Measurements from ENCODE around the gene VAV1. TPM values are rescaled to one million over a fixed set of nuclear protein-coding genes. Genes with fewer than 3 reads are reported as not detected.

VAV1 gene
- total and polyA plus RNA-seq, 2 experiments from 2014 or later = 0.82 to 1.8 TPM

DNA sequence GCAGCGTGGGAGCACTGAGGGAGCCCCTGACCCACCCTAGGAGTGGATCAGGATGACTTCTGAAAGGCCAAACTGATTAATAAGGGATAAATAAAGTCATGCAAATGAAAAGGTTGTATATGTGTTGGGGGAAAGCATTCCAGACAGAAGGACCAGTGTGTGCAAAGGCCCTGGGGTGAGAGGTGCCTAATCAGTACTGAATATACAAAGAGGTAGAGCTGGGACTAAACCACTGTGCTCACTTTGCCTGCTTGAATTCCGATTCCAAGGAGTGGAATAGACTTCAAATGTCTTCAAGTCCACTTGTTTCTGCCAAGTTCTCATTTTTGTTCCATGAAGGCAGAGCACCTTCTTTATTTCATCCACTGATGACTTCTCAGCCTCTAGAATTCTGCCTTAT is 82.2 kb downstream of the VAV1 start (continued):
- TF ChIP-seq, protein P1, sequence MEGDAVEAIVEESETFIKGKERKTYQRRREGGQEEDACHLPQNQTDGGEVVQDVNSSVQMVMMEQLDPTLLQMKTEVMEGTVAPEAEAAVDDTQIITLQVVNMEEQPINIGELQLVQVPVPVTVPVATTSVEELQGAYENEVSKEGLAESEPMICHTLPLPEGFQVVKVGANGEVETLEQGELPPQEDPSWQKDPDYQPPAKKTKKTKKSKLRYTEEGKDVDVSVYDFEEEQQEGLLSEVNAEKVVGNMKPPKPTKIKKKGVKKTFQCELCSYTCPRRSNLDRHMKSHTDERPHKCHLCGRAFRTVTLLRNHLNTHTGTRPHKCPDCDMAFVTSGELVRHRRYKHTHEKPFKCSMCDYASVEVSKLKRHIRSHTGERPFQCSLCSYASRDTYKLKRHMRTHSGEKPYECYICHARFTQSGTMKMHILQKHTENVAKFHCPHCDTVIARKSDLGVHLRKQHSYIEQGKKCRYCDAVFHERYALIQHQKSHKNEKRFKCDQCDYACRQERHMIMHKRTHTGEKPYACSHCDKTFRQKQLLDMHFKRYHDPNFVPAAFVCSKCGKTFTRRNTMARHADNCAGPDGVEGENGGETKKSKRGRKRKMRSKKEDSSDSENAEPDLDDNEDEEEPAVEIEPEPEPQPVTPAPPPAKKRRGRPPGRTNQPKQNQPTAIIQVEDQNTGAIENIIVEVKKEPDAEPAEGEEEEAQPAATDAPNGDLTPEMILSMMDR (conservative IDR thresholded peaks at IDR 0.05; ENCODE audit: low read depth in 2 of 2) = no peak
- no peak for TF ChIP-seq EZH2phosphoT487 (IDR thresholded peaks at IDR 0.05; ENCODE audit: unreplicated experiment)

DNA sequence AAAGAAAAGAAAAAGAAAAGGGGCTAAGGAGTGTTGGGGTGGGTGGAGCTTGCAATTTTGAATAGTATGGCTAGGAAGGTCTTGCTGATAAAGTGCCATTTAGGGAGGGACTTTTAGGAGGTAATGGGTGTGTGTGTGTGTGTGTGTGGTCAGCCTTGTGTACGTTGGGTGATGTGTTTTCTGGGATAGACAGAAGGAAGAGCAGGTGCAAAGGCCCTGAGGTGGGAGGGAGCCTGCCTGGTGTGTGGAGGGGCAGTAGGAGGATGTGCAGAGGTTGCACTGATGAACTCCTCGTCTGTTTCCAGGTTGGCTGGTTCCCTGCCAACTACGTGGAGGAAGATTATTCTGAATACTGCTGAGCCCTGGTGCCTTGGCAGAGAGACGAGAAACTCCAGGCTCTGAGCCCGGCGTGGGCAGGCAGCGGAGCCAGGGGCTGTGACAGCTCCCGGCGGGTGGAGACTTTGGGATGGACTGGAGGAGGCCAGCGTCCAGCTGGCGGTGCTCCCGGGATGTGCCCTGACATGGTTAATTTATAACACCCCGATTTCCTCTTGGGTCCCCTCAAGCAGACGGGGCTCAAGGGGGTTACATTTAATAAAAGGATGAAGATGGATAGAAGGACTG is 84.4 kb downstream of the VAV1 start:
- Mint-ChIP-seq H3K4me3 (no peak overlapping the region), H3K4me1 (no peaks in the 10 kb centered on the region), H3K27ac (no peak overlapping the region), H3K36me3 (ENCODE audit: low read depth) (peaks cover 29% of the 10 kb centered on the region), H3K9me3 (peaks cover 85% of the 10 kb centered on the region), H3K27me3 (ENCODE audit: insufficient read depth, low read depth, poor library complexity) (peaks cover 4% of the 10 kb centered on the region)
- H4K20me1 ChIP-seq (replicated peaks; ENCODE audit: insufficient read depth) = no peaks in the 10 kb centered on the region
- H3K4me3 ChIP-seq = no peak overlapping the region
- H3K4me1 ChIP-seq (ENCODE audit: insufficient read depth) = no peaks in the 10 kb centered on the region
- no peaks in the 10 kb centered on the region for H3K9me2 ChIP-seq (ENCODE audit: insufficient read depth)
- ATAC-seq (no peak), DNase-seq (ENCODE audit: low spot score) (no peak)
- no peaks in the 10 kb centered on the region for H3F3A ChIP-seq (replicated peaks; ENCODE audit: low read depth)
- H3K4me2 ChIP-seq = no peak overlapping the region
- H3K27ac ChIP-seq (ENCODE audit: low read depth) = no peak overlapping the region
- TF ChIP-seq ZNF114 (CRISPR knock-in tag; IDR thresholded peaks at IDR 0.05) (no peak), STAT1 (IDR thresholded peaks at IDR 0.05; ENCODE audit: unreplicated experiment) (no peak), NANOG (IDR thresholded peaks at IDR 0.05; ENCODE audit: borderline replicate concordance) (no peak), EZH2phosphoT487 (IDR thresholded peaks at IDR 0.05; ENCODE audit: unreplicated experiment) (no peak), CREB1 (CRISPR knock-in tag; IDR thresholded peaks at IDR 0.05; ENCODE audit: low read depth) (no peak), EZH2 (IDR thresholded peaks at IDR 0.05; ENCODE audit: low read depth, unreplicated experiment) (no peak)
- TF ChIP-seq, protein P2, sequence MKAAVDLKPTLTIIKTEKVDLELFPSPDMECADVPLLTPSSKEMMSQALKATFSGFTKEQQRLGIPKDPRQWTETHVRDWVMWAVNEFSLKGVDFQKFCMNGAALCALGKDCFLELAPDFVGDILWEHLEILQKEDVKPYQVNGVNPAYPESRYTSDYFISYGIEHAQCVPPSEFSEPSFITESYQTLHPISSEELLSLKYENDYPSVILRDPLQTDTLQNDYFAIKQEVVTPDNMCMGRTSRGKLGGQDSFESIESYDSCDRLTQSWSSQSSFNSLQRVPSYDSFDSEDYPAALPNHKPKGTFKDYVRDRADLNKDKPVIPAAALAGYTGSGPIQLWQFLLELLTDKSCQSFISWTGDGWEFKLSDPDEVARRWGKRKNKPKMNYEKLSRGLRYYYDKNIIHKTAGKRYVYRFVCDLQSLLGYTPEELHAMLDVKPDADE (IDR thresholded peaks at IDR 0.05) = no peak
- TF ChIP-seq, protein P3, sequence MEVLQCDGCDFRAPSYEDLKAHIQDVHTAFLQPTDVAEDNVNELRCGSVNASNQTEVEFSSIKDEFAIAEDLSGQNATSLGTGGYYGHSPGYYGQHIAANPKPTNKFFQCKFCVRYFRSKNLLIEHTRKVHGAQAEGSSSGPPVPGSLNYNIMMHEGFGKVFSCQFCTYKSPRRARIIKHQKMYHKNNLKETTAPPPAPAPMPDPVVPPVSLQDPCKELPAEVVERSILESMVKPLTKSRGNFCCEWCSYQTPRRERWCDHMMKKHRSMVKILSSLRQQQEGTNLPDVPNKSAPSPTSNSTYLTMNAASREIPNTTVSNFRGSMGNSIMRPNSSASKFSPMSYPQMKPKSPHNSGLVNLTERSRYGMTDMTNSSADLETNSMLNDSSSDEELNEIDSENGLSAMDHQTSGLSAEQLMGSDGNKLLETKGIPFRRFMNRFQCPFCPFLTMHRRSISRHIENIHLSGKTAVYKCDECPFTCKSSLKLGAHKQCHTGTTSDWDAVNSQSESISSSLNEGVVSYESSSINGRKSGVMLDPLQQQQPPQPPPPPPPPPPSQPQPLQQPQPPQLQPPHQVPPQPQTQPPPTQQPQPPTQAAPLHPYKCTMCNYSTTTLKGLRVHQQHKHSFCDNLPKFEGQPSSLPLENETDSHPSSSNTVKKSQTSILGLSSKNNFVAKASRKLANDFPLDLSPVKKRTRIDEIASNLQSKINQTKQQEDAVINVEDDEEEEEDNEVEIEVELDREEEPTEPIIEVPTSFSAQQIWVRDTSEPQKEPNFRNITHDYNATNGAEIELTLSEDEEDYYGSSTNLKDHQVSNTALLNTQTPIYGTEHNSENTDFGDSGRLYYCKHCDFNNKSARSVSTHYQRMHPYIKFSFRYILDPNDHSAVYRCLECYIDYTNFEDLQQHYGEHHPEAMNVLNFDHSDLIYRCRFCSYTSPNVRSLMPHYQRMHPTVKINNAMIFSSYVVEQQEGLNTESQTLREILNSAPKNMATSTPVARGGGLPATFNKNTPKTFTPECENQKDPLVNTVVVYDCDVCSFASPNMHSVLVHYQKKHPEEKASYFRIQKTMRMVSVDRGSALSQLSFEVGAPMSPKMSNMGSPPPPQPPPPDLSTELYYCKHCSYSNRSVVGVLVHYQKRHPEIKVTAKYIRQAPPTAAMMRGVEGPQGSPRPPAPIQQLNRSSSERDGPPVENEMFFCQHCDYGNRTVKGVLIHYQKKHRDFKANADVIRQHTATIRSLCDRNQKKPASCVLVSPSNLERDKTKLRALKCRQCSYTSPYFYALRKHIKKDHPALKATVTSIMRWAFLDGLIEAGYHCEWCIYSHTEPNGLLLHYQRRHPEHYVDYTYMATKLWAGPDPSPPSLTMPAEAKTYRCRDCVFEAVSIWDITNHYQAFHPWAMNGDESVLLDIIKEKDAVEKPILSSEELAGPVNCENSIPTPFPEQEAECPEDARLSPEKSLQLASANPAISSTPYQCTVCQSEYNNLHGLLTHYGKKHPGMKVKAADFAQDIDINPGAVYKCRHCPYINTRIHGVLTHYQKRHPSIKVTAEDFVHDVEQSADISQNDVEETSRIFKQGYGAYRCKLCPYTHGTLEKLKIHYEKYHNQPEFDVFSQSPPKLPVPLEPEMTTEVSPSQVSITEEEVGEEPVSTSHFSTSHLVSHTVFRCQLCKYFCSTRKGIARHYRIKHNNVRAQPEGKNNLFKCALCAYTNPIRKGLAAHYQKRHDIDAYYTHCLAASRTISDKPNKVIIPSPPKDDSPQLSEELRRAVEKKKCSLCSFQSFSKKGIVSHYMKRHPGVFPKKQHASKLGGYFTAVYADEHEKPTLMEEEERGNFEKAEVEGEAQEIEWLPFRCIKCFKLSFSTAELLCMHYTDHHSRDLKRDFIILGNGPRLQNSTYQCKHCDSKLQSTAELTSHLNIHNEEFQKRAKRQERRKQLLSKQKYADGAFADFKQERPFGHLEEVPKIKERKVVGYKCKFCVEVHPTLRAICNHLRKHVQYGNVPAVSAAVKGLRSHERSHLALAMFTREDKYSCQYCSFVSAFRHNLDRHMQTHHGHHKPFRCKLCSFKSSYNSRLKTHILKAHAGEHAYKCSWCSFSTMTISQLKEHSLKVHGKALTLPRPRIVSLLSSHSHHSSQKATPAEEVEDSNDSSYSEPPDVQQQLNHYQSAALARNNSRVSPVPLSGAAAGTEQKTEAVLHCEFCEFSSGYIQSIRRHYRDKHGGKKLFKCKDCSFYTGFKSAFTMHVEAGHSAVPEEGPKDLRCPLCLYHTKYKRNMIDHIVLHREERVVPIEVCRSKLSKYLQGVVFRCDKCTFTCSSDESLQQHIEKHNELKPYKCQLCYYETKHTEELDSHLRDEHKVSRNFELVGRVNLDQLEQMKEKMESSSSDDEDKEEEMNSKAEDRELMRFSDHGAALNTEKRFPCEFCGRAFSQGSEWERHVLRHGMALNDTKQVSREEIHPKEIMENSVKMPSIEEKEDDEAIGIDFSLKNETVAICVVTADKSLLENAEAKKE (CRISPR knock-in tag; IDR thresholded peaks at IDR 0.05) = no peak
- TF ChIP-seq, protein P1 (conservative IDR thresholded peaks at IDR 0.05; ENCODE audit: low read depth in 2 of 2) = no peak
- H2AFZ ChIP-seq = no peak overlapping the region
- no peaks in the 10 kb centered on the region for H3K79me2 ChIP-seq (replicated peaks; ENCODE audit: insufficient read depth)
- no peaks in the 10 kb centered on the region for H3K27me3 ChIP-seq (ENCODE audit: insufficient read depth)
- H3K36me3 ChIP-seq (ENCODE audit: insufficient read depth) = no peaks in the 10 kb centered on the region

All from GM23338 (cell line).